ENCODE measurements around the gene MRPL43. TPM values are rescaled to one million over a fixed set of nuclear protein-coding genes. Genes with fewer than 3 reads are reported as not detected.

MRPL43 gene
- total RNA-seq, 2 donors from 2014 or later, result 68.9 to 72.8 TPM

- Histone ChIP-seq H3K9ac (ENCODE audit: extremely low read depth, low read length, poor library complexity, severe bottlenecking) (no peak overlapping the region), H3K4me1 (ENCODE audit: control insufficient read depth, insufficient read depth, low read length) (no peaks in the 10 kb centered on the region), H3K9me3 (ENCODE audit: control insufficient read depth, low read length) (no peaks in the 10 kb centered on the region), H3K4me3 (ENCODE audit: low read length) (no peak overlapping the region), H3K27me3 (ENCODE audit: control insufficient read depth, insufficient read depth, low read length, poor library complexity, severe bottlenecking) (no peaks in the 10 kb centered on the region), H3K27ac (ENCODE audit: low read depth, low read length) (no peak overlapping the region), H3K36me3 (ENCODE audit: control insufficient read depth, insufficient read depth, low read length) (peaks cover 41% of the 10 kb centered on the region)
- Mint-ChIP-seq H3K27ac (no peak overlapping the region), H3K27me3 (ENCODE audit: insufficient read depth) (no peaks in the 10 kb centered on the region), H3K4me1 (peaks cover 7% of the 10 kb centered on the region), H3K4me3 (no peak overlapping the region), H3K9me3 (no peaks in the 10 kb centered on the region), H3K36me3 (ENCODE audit: low read depth) (peaks cover 26% of the 10 kb centered on the region)
- 87 to 93% methylated on average over 2 to 3 of the region's 4 CpGs for WGBS, 2 experiments (ENCODE audit: insufficient coverage in 1 of 2, insufficient read length in 1 of 2)
- TF ChIP-seq, protein P1, sequence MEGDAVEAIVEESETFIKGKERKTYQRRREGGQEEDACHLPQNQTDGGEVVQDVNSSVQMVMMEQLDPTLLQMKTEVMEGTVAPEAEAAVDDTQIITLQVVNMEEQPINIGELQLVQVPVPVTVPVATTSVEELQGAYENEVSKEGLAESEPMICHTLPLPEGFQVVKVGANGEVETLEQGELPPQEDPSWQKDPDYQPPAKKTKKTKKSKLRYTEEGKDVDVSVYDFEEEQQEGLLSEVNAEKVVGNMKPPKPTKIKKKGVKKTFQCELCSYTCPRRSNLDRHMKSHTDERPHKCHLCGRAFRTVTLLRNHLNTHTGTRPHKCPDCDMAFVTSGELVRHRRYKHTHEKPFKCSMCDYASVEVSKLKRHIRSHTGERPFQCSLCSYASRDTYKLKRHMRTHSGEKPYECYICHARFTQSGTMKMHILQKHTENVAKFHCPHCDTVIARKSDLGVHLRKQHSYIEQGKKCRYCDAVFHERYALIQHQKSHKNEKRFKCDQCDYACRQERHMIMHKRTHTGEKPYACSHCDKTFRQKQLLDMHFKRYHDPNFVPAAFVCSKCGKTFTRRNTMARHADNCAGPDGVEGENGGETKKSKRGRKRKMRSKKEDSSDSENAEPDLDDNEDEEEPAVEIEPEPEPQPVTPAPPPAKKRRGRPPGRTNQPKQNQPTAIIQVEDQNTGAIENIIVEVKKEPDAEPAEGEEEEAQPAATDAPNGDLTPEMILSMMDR (conservative IDR thresholded peaks at IDR 0.05), result no peak
- DNase-seq, result no peak
Observed at GRCh38 chr10:101005869-101006567, 18.7 kb upstream of the MRPL43 start.

- H3K4me3 Mint-ChIP-seq, result no peak overlapping the region
- H3K27ac ChIP-seq (ENCODE audit: low read depth, low read length), result no peak overlapping the region
- 94 to 98% methylated on average over 2 to 23 of the region's 23 CpGs for WGBS, 2 experiments (ENCODE audit: insufficient coverage in 1 of 2, insufficient read length in 1 of 2)
- no peak for DNase-seq
- H3K36me3 Mint-ChIP-seq (ENCODE audit: low read depth), result peaks cover 26% of the 10 kb centered on the region
- H3K27me3 Mint-ChIP-seq (ENCODE audit: insufficient read depth), result no peaks in the 10 kb centered on the region
- H3K4me1 Mint-ChIP-seq, result peaks cover 10% of the 10 kb centered on the region
- H3K27me3 ChIP-seq (ENCODE audit: control insufficient read depth, insufficient read depth, low read length, poor library complexity, severe bottlenecking), result no peaks in the 10 kb centered on the region
- H3K4me1 ChIP-seq (ENCODE audit: control insufficient read depth, insufficient read depth, low read length), result no peaks in the 10 kb centered on the region
- H3K27ac Mint-ChIP-seq, result no peak overlapping the region
- H3K36me3 ChIP-seq (ENCODE audit: control insufficient read depth, insufficient read depth, low read length), result peaks cover 41% of the 10 kb centered on the region
- no peaks in the 10 kb centered on the region for H3K9me3 Mint-ChIP-seq
- H3K9ac ChIP-seq (ENCODE audit: extremely low read depth, low read length, poor library complexity, severe bottlenecking), result no peak overlapping the region
- H3K9me3 ChIP-seq (ENCODE audit: control insufficient read depth, low read length), result no peaks in the 10 kb centered on the region
- no peak overlapping the region for H3K4me3 ChIP-seq (ENCODE audit: low read length)
- TF ChIP-seq, protein P1 (conservative IDR thresholded peaks at IDR 0.05), result no peak
Observed at GRCh38 chr10:101005361-101005760, 18.1 kb upstream of the MRPL43 start.

GRCh38 chr10:101003639-101004206 is 16.4 kb upstream of the MRPL43 start:
- H3K4me3 ChIP-seq (ENCODE audit: low read length), result no peak overlapping the region
- H3K27ac Mint-ChIP-seq, result no peak overlapping the region
- H3K36me3 Mint-ChIP-seq (ENCODE audit: low read depth), result peaks cover 26% of the 10 kb centered on the region
- H3K4me1 Mint-ChIP-seq, result peaks cover 12% of the 10 kb centered on the region
- DNase-seq, result no peak
- no peaks in the 10 kb centered on the region for H3K9me3 Mint-ChIP-seq
- H3K4me1 ChIP-seq (ENCODE audit: control insufficient read depth, insufficient read depth, low read length), result no peaks in the 10 kb centered on the region
- TF ChIP-seq, protein P1 (conservative IDR thresholded peaks at IDR 0.05), result no peak
- peaks cover 41% of the 10 kb centered on the region for H3K36me3 ChIP-seq (ENCODE audit: control insufficient read depth, insufficient read depth, low read length)
- no peaks in the 10 kb centered on the region for H3K27me3 Mint-ChIP-seq (ENCODE audit: insufficient read depth)
- H3K9ac ChIP-seq (ENCODE audit: extremely low read depth, low read length, poor library complexity, severe bottlenecking), result no peak overlapping the region
- no peak overlapping the region for H3K27ac ChIP-seq (ENCODE audit: low read depth, low read length)
- H3K9me3 ChIP-seq (ENCODE audit: control insufficient read depth, low read length), result no peaks in the 10 kb centered on the region
- no peaks in the 10 kb centered on the region for H3K27me3 ChIP-seq (ENCODE audit: control insufficient read depth, insufficient read depth, low read length, poor library complexity, severe bottlenecking)
- H3K4me3 Mint-ChIP-seq, result no peak overlapping the region
- WGBS, 2 experiments (ENCODE audit: insufficient coverage in 1 of 2, insufficient read length in 1 of 2), result 88 to 95% methylated on average over 10 to 18 of the region's 18 CpGs

Data from endodermal cell (in vitro differentiated cells).